AG04450 (cell line): ENCODE results near the gene LRRD1. TPM values are rescaled to one million over a fixed set of nuclear protein-coding genes. Genes with fewer than 3 reads are reported as not detected.
A peak's percentile ranks its signal among the peaks of the same experiment; 100 is the strongest.

Experiments
- CTCF ChIA-PET: fragments of 300-600, 350-600 bp; formaldehyde crosslinking; extraction: SDS; loops from one replicate; lab custom pipeline; 2022; ENCODE audit warnings: antibody characterized with exemption, inconsistent platforms; lab: Charles Lee
- POLR2A ChIA-PET: fragments of 350-600 bp; formaldehyde crosslinking; extraction: SDS; loops from one replicate; lab custom pipeline; 2021; ENCODE audit warnings: antibody characterized with exemption, inconsistent platforms; lab: Yijun Ruan, JAX
- DNase-seq: peaks from one replicate; pipeline ENCODE4 v3.0.0-alpha.2; 2011; ENCODE audit warnings: low read depth, low spot score
- H3K27ac ChIP-seq: one replicate; pipeline ENCODE4 v1.5.1; 2012; ENCODE audit warnings: low read depth, low read length, control low read depth
- H3K27me3 ChIP-seq: one replicate; pipeline ENCODE4 v1.6.0; 2012; ENCODE audit warnings: low read length; ENCODE audit not compliant: control insufficient read depth, insufficient read depth
- H3K4me3 ChIP-seq: 2 replicates; pipeline ENCODE4 v1.5.1; 2011; ENCODE audit warnings: mild to moderate bottlenecking, low read depth, low read length, control low read depth
- H3K9me3 ChIP-seq: 2 replicates; pipeline ENCODE4 v1.5.1; 2012; ENCODE audit warnings: low read length; ENCODE audit not compliant: control insufficient read depth, insufficient read depth
- CTCF ChIP-seq: IDR thresholded peaks from 2 replicates; pipeline ENCODE4 v1.5.1; 2011; ENCODE audit warnings: low read depth, low read length, control low read depth, inconsistent platforms
- polyA plus RNA-seq: library from polyadenylated mRNA; depleted of rRNA; stranded (reverse); fragments of >200 nt; gene quantifications from 2 replicates; pipeline ENCODE4 v1.2.3, GENCODE V29; 2011

LRRD1 gene
- polyA plus RNA-seq, 1 experiment: not detected

GRCh38 chr7:92133737-92134270 lies 45.1 kb downstream of the LRRD1 start:
- peak overlapping the region; percentile 89 for H3K4me3 ChIP-seq
- peak overlapping the region; percentile 90 for H3K27ac ChIP-seq
- H3K9me3 ChIP-seq: no peaks in the 10 kb centered on the region
- DNase-seq: peak; percentile 36
- no peaks in the 10 kb centered on the region for H3K27me3 ChIP-seq
- ChIA-PET POLR2A (interaction anchor here (1.0 kb wide), 1 partner anchor 313 kb away, joined by 4 read pairs; the partner anchor contains the start of gene GATAD1), CTCF (interaction anchor here (1.0 to 2.3 kb wide), 10 partner anchors 9 to 314 kb away, joined by 3 to 15 read pairs (median 4); partner anchors contain the start of genes ANKIB1, GATAD1, KRIT1 and LRRD1)
- peak; percentile 82 for TF ChIP-seq CTCF

DNA sequence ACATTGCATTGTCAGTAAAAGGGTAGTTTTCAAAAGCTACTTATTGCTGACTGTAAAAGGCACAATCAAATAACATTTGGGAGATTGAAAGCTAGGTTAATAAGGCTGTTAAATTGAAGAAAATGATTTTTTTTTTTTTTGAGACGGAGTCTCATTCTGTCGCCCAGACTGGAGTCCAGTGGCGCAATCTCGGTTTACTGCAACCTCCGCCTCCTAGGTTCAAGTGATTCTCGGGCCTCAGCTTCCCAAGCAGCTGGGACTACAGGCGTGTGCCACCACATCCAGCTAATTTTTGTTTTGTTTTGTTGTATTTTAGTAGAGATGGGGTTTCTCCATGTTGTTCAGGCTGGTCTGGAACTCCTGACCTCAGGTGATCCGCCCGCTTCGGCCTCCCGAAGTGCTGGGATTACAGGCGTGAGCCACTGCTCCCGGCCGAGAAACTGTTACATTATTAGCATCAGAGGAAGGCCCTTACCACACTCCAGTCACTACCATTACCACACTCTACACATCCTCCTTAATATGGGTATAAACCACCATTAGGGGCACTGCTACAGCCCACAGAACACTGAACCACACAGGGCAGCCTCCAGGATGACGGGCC lies 45.7 kb downstream of the LRRD1 start:
- no peaks in the 10 kb centered on the region for H3K9me3 ChIP-seq
- POLR2A ChIA-PET: interaction anchor here (0.6 to 0.7 kb wide), 3 partner anchors 50 to 193 kb away, joined by 3 to 5 read pairs (median 3); no protein-coding TSS in a partner anchor
- H3K27ac ChIP-seq: no peak overlapping the region
- H3K27me3 ChIP-seq: no peaks in the 10 kb centered on the region
- no peak for DNase-seq
- H3K4me3 ChIP-seq: peak overlapping the region; percentile 89
- CTCF ChIA-PET: interaction anchor here (0.6 to 2.3 kb wide), 16 partner anchors 8 to 1125 kb away, joined by 3 to 15 read pairs (median 4); partner anchors contain the start of genes ANKIB1, GATAD1, KRIT1 and LRRD1
- no peak for TF ChIP-seq CTCF

- Histone ChIP-seq H3K4me3 (no peak overlapping the region), H3K9me3 (no peaks in the 10 kb centered on the region), H3K27ac (no peak overlapping the region), H3K27me3 (no peaks in the 10 kb centered on the region)
- TF ChIP-seq CTCF: no peak
- ChIA-PET POLR2A (no interaction called here), CTCF (interaction anchor here (0.6 to 1.9 kb wide), 5 partner anchors 81 to 534 kb away, joined by 3 to 10 read pairs (median 6); partner anchors contain the start of gene GATAD1)
- no peak for DNase-seq
These were observed 47.1 kb downstream of the LRRD1 start for GRCh38 chr7:92131764-92132330.

- H3K9me3 ChIP-seq: no peaks in the 10 kb centered on the region
- no peak overlapping the region for H3K27ac ChIP-seq
- TF ChIP-seq CTCF: no peak
- H3K27me3 ChIP-seq: no peaks in the 10 kb centered on the region
- H3K4me3 ChIP-seq: no peak overlapping the region
- POLR2A ChIA-PET: no interaction called here
- no peak for DNase-seq
- CTCF ChIA-PET: interaction anchor here (0.7 to 2.5 kb wide), 4 partner anchors 178 to 535 kb away, joined by 3 to 9 read pairs (median 6); partner anchors contain the start of genes GATAD1 and MTERF1
These were observed 47.8 kb downstream of the LRRD1 start for GRCh38 chr7:92131093-92131492.
